ENCODE measurements around the gene MACROD2. TPM values are rescaled to one million over a fixed set of nuclear protein-coding genes. Genes with fewer than 3 reads are reported as not detected.

The MACROD2 gene
- total and polyA plus RNA-seq, 4 donors: 0.66 to 10.5 (median 3.3) TPM

DNA sequence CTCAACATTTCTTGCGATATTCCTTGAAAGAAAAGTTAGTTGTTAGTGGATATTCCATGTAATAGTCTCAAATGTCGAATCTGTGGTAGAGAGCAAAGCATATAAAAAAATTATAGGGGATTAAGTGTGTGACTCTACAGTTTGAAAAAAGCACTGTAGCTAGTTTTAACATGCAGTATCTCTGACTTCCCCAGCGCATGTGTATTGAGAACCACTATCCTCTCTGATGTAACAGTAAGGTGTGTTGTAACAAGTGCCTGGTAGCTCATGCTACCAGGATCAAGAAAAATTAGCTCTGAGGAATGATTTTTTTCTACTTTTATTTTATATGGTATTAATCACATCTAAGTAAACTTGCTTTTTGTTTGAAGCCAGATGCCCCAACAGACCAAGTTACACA is 1788.7 kb downstream of the MACROD2 start (continued):
- TF ChIP-seq CTCF (IDR thresholded peaks at IDR 0.05; ENCODE audit: low read depth, low read length, missing input control): no peak

DNA sequence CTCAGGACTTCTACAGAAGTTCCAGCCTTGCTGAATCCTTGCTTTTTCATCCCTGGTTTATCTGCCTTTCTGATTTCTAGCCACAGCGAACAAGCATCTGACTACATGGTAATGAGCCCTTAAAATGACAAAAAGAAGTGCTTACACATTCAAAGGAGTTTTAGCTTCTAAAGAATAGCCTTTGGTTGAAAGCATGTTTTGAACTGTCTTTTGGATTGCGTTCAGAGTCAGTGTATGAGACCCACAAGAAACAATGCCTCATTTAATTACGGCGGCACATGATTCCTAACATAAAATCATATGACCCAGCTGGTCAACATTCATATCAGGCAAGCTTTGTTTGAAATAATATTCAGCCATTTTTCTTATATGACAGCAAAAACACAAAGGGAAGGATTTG is 1793.8 kb downstream of the MACROD2 start:
- Histone ChIP-seq H3K9me3 (ENCODE audit: control insufficient read depth in 4 of 4, low read length in 3 of 4) (no peaks in the 10 kb centered on the region), H3K4me3 (ENCODE audit: low read depth in 1 of 3, low read length in 3 of 3) (no peak overlapping the region), H3K4me1 (ENCODE audit: control insufficient read depth in 4 of 4, insufficient read depth in 4 of 4, low read length in 3 of 4) (no peaks in the 10 kb centered on the region), H3K36me3 (ENCODE audit: control insufficient read depth in 4 of 4, insufficient read depth in 3 of 4, low read depth in 1 of 4, low read length in 3 of 4) (no peaks in the 10 kb centered on the region), H3K27ac (ENCODE audit: low read depth in 1 of 2, low read length in 2 of 2) (no peak overlapping the region), H3K9ac (ENCODE audit: low read depth in 1 of 2, low read length in 2 of 2) (no peak overlapping the region), H3K27me3 (ENCODE audit: control insufficient read depth in 4 of 4, insufficient read depth in 4 of 4, low read length in 3 of 4) (no peaks in the 10 kb centered on the region)
- no peak for DNase-seq (ENCODE audit: low spot score)
- 74% methylated on average over 4 of the region's 4 CpGs for WGBS
- TF ChIP-seq YY1 (IDR thresholded peaks at IDR 0.05): no peak
- no peak for TF ChIP-seq HNF4G (IDR thresholded peaks at IDR 0.05)
- TF ChIP-seq HNF4A (conservative IDR thresholded peaks at IDR 0.05): no peak
- TF ChIP-seq FOXA1 (IDR thresholded peaks at IDR 0.05): no peak
- TF ChIP-seq GABPA (IDR thresholded peaks at IDR 0.05 in 1 of 2, conservative IDR thresholded peaks at IDR 0.05 in 1 of 2): no peak
- TF ChIP-seq NR2F2 (IDR thresholded peaks at IDR 0.05): no peak

DNA sequence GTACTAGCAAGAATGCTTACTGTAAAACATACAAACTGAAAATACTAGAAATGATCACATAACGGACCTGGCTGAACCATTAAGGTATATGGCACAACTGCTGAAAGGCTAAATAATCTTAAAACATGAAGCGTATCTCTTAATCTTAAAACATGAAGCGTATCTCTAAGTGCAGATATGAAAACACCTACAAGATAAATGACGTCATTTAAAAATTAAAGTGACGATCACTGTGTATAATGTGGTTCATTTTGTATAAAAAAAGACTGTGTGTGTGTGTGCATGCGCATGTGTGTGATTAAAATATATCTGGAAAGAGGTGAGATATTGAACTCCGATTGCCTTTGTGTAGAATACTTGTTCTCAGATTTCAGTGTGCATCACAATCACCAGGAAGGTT is 1797.5 kb downstream of the MACROD2 start:
- Histone ChIP-seq H3K36me3 (ENCODE audit: control insufficient read depth in 4 of 4, insufficient read depth in 3 of 4, low read depth in 1 of 4, low read length in 3 of 4) (no peaks in the 10 kb centered on the region), H3K27me3 (ENCODE audit: control insufficient read depth in 4 of 4, insufficient read depth in 4 of 4, low read length in 3 of 4) (no peaks in the 10 kb centered on the region), H3K4me1 (ENCODE audit: control insufficient read depth in 4 of 4, insufficient read depth in 4 of 4, low read length in 3 of 4) (no peaks in the 10 kb centered on the region), H3K9me3 (ENCODE audit: control insufficient read depth in 4 of 4, low read length in 3 of 4) (no peaks in the 10 kb centered on the region), H3K9ac (ENCODE audit: low read depth in 1 of 2, low read length in 2 of 2) (no peak overlapping the region), H3K4me3 (ENCODE audit: low read depth in 1 of 3, low read length in 3 of 3) (no peak overlapping the region), H3K27ac (ENCODE audit: low read depth in 1 of 2, low read length in 2 of 2) (no peak overlapping the region)
- 95% methylated on average over 7 of the region's 7 CpGs for WGBS
- DNase-seq (ENCODE audit: low spot score): no peak
- TF ChIP-seq RXRA (IDR thresholded peaks at IDR 0.05) (no peak), NR2F2 (IDR thresholded peaks at IDR 0.05) (no peak), EGR1 (IDR thresholded peaks at IDR 0.05; ENCODE audit: low read depth in 2 of 2) (no peak), FOXA2 (IDR thresholded peaks at IDR 0.05) (no peak), CTCF (IDR thresholded peaks at IDR 0.05; ENCODE audit: low read depth, low read length, missing input control) (no peak), GABPA (IDR thresholded peaks at IDR 0.05 in 1 of 2, conservative IDR thresholded peaks at IDR 0.05 in 1 of 2) (no peak), TAF1 (conservative IDR thresholded peaks at IDR 0.05) (no peak), JUND (IDR thresholded peaks at IDR 0.05) (no peak), RAD21 (IDR thresholded peaks at IDR 0.05) (no peak), HNF4G (IDR thresholded peaks at IDR 0.05) (no peak), SP1 (IDR thresholded peaks at IDR 0.05) (no peak), HNF4A (conservative IDR thresholded peaks at IDR 0.05) (no peak), FOXA1 (IDR thresholded peaks at IDR 0.05) (no peak), YY1 (IDR thresholded peaks at IDR 0.05) (no peak)
- TF ChIP-seq, protein P1, sequence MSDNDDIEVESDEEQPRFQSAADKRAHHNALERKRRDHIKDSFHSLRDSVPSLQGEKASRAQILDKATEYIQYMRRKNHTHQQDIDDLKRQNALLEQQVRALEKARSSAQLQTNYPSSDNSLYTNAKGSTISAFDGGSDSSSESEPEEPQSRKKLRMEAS (IDR thresholded peaks at IDR 0.05): no peak
- TF ChIP-seq, protein P2, sequence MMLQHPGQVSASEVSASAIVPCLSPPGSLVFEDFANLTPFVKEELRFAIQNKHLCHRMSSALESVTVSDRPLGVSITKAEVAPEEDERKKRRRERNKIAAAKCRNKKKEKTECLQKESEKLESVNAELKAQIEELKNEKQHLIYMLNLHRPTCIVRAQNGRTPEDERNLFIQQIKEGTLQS (IDR thresholded peaks at IDR 0.05): no peak
- TF ChIP-seq, protein P3, sequence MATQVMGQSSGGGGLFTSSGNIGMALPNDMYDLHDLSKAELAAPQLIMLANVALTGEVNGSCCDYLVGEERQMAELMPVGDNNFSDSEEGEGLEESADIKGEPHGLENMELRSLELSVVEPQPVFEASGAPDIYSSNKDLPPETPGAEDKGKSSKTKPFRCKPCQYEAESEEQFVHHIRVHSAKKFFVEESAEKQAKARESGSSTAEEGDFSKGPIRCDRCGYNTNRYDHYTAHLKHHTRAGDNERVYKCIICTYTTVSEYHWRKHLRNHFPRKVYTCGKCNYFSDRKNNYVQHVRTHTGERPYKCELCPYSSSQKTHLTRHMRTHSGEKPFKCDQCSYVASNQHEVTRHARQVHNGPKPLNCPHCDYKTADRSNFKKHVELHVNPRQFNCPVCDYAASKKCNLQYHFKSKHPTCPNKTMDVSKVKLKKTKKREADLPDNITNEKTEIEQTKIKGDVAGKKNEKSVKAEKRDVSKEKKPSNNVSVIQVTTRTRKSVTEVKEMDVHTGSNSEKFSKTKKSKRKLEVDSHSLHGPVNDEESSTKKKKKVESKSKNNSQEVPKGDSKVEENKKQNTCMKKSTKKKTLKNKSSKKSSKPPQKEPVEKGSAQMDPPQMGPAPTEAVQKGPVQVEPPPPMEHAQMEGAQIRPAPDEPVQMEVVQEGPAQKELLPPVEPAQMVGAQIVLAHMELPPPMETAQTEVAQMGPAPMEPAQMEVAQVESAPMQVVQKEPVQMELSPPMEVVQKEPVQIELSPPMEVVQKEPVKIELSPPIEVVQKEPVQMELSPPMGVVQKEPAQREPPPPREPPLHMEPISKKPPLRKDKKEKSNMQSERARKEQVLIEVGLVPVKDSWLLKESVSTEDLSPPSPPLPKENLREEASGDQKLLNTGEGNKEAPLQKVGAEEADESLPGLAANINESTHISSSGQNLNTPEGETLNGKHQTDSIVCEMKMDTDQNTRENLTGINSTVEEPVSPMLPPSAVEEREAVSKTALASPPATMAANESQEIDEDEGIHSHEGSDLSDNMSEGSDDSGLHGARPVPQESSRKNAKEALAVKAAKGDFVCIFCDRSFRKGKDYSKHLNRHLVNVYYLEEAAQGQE (IDR thresholded peaks at IDR 0.05): no peak
- TF ChIP-seq, protein P4, sequence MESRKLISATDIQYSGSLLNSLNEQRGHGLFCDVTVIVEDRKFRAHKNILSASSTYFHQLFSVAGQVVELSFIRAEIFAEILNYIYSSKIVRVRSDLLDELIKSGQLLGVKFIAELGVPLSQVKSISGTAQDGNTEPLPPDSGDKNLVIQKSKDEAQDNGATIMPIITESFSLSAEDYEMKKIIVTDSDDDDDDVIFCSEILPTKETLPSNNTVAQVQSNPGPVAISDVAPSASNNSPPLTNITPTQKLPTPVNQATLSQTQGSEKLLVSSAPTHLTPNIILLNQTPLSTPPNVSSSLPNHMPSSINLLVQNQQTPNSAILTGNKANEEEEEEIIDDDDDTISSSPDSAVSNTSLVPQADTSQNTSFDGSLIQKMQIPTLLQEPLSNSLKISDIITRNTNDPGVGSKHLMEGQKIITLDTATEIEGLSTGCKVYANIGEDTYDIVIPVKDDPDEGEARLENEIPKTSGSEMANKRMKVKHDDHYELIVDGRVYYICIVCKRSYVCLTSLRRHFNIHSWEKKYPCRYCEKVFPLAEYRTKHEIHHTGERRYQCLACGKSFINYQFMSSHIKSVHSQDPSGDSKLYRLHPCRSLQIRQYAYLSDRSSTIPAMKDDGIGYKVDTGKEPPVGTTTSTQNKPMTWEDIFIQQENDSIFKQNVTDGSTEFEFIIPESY (IDR thresholded peaks at IDR 0.05): no peak

Data from liver (tissue), 9 donors.